Endothelial cell of umbilical vein (primary cell): Measurements from ENCODE around the gene SCN7A. TPM values are rescaled to one million over a fixed set of nuclear protein-coding genes. Genes with fewer than 3 reads are reported as not detected.

Source experiments
- BruUV-seq: library from RNA; stranded (reverse); fragments of 400-500 nt; replicated peaks from 2 replicates; lab custom pipeline; 2021; lab: Mats Ljungman, UMichigan
- CTCF ChIA-PET: fragments of 300-600, 350-600 bp; sonication (Branson Sonifier 250); formaldehyde crosslinking; loops from one replicate; lab custom pipeline; 2021; ENCODE audit warnings: antibody characterized with exemption, inconsistent platforms; lab: Charles Lee
- POLR2A ChIA-PET: fragments of 300-600, 350-600 bp; sonication (Branson Sonifier 250); formaldehyde crosslinking; loops from one replicate; lab custom pipeline; 2021; ENCODE audit warnings: antibody characterized with exemption, inconsistent platforms; lab: Charles Lee
- DNase-seq: peaks from one replicate; pipeline ENCODE4 v3.0.0-alpha.2; 2011; ENCODE audit warnings: low read depth, low spot score
- FAIRE-seq: peaks from 2 replicates; lab custom pipeline; 2011; peaks lifted over from hg19 to GRCh38; lab: Jason Lieb, UNC
- H2AFZ ChIP-seq: 2 replicates; pipeline ENCODE4 v1.6.0; 2012; ENCODE audit warnings: low read depth, low read length, control low read depth, inconsistent platforms
- H3K27ac ChIP-seq: 2 replicates; pipeline ENCODE4 v1.5.1; 2011; ENCODE audit warnings: low read depth, mild to moderate bottlenecking, control low read depth, low read length, moderate library complexity; ENCODE audit not compliant: insufficient read depth
- H3K27me3 ChIP-seq, 2 experiments: 2 replicates each; pipeline versions ENCODE4 v1.6.0 to v1.6.1; 2011; ENCODE audit warnings: low read length in 2 of 2, mixed read lengths in 1 of 2; ENCODE audit not compliant: control insufficient read depth in 2 of 2, insufficient read depth in 2 of 2
- H3K36me3 ChIP-seq, 2 experiments: 2 replicates in 1 of 2; 3 replicates in 1 of 2; pipeline ENCODE4 v1.5.1; 2011; ENCODE audit warnings: low read length in 2 of 2, mild to moderate bottlenecking in 1 of 2, moderate library complexity in 1 of 2; ENCODE audit not compliant: control insufficient read depth in 2 of 2, insufficient read depth in 2 of 2; ENCODE audit errors: extremely low read depth in 1 of 2
- H3K4me1 ChIP-seq: 3 replicates; pipeline ENCODE4 v1.5.1; 2011; ENCODE audit warnings: mild to moderate bottlenecking, low read length; ENCODE audit not compliant: control insufficient read depth, insufficient read depth; ENCODE audit errors: extremely low read depth
- H3K4me2 ChIP-seq: 2 replicates; pipeline ENCODE4 v1.6.1; 2011; ENCODE audit warnings: low read length, control low read depth, mixed read lengths; ENCODE audit not compliant: insufficient read depth
- H3K4me3 ChIP-seq, 3 experiments: fragments of 200-600 bp in 1 of 3; sonication (generic), shearing (Covaris generic) in 1 of 3; replicated peaks in 1 of 3; 2 replicates each; pipeline ENCODE4 v1.5.1; 2011 to 2016; ENCODE audit warnings: control low read depth in 3 of 3, low read length in 3 of 3, mild to moderate bottlenecking in 2 of 3, inconsistent platforms in 1 of 3, low read depth in 1 of 3, moderate library complexity in 1 of 3; ENCODE audit not compliant: insufficient read depth in 1 of 3
- H3K79me2 ChIP-seq: 2 replicates; pipeline ENCODE4 v1.6.0; 2012; ENCODE audit warnings: low read length, inconsistent platforms; ENCODE audit not compliant: control insufficient read depth, insufficient read depth
- H3K9ac ChIP-seq: replicated peaks from 2 replicates; pipeline ENCODE3; 2011; ENCODE audit warnings: low read length, control low read depth; ENCODE audit not compliant: insufficient read depth; ENCODE audit errors: extremely low read depth
- H3K9me1 ChIP-seq: replicated peaks from 3 replicates; pipeline ENCODE4 v1.6.0; 2011; ENCODE audit warnings: mild to moderate bottlenecking, low read length; ENCODE audit not compliant: control insufficient read depth, insufficient read depth; ENCODE audit errors: extremely low read depth
- H3K9me3 ChIP-seq: replicated peaks from 2 replicates; pipeline ENCODE4 v1.5.1; 2012; ENCODE audit warnings: low read length, inconsistent platforms; ENCODE audit not compliant: control insufficient read depth, insufficient read depth
- H4K20me1 ChIP-seq: replicated peaks from 2 replicates; pipeline ENCODE3; 2011; ENCODE audit warnings: mild to moderate bottlenecking, low read length; ENCODE audit not compliant: control insufficient read depth, insufficient read depth; ENCODE audit errors: extremely low read depth
- CTCF ChIP-seq, 2 donors: IDR thresholded peaks; 1 replicate in 1 of 2; 2 replicates in 1 of 2; pipeline ENCODE4 v1.5.1; 2011; ENCODE audit warnings: low read length in 2 of 2, mild to moderate bottlenecking in 2 of 2, moderate library complexity in 2 of 2, control low read depth in 1 of 2, inconsistent platforms in 1 of 2, low read depth in 1 of 2; ENCODE audit not compliant: insufficient read depth in 1 of 2; ENCODE audit errors: extremely low read depth in 1 of 2
- EZH2 ChIP-seq: IDR thresholded peaks from 2 replicates; pipeline ENCODE4 v1.6.1; 2012; ENCODE audit warnings: borderline replicate concordance, low read depth, mild to moderate bottlenecking, moderate library complexity, low read length, inconsistent platforms; ENCODE audit not compliant: severe bottlenecking
- FOS ChIP-seq: IDR thresholded peaks from 2 replicates; pipeline ENCODE4 v1.6.1; 2011; ENCODE audit warnings: mild to moderate bottlenecking, low read length, moderate library complexity, borderline replicate concordance; ENCODE audit not compliant: insufficient read depth
- GATA2 ChIP-seq: IDR thresholded peaks from 2 replicates; pipeline ENCODE4 v1.7.0; 2011; ENCODE audit warnings: low read depth, mild to moderate bottlenecking, moderate library complexity, mixed read lengths, low read length; ENCODE audit not compliant: insufficient read length, insufficient read depth
- JUN ChIP-seq: IDR thresholded peaks from 2 replicates; pipeline ENCODE4 v1.6.1; 2011; ENCODE audit warnings: borderline replicate concordance, low read depth; ENCODE audit not compliant: insufficient read length, insufficient read depth
- MAX ChIP-seq: IDR thresholded peaks from 2 replicates; pipeline ENCODE4 v1.6.1; 2011; ENCODE audit not compliant: insufficient read depth, insufficient read length
- MYC ChIP-seq: IDR thresholded peaks from one replicate; pipeline ENCODE4 v1.6.1; 2011; ENCODE audit warnings: mild to moderate bottlenecking, low read depth, low read length
- POLR2A ChIP-seq: IDR thresholded peaks from 2 replicates; pipeline ENCODE4 v1.6.1; 2012; ENCODE audit warnings: low read depth, mild to moderate bottlenecking, control low read depth, low read length
- POLR2AphosphoS5 ChIP-seq: IDR thresholded peaks from 2 replicates; pipeline ENCODE4 v1.6.1; 2012; ENCODE audit warnings: low read depth, mild to moderate bottlenecking, control low read depth, low read length, moderate library complexity; ENCODE audit not compliant: insufficient read depth
- dilution Hi-C: fragments of 300-500 bp; cut with MboI; formaldehyde crosslinking; loops from one replicate; pipeline ENCODE4 v1.15.0; 2019; ENCODE audit warnings: low sequenced_read_pairs; ENCODE audit not compliant: extremely low pct_ligation_motif_present
- intact Hi-C: fragments of 100-400 bp; cut with micrococcal nuclease; formaldehyde crosslinking; loops from one replicate; pipeline ENCODE4 v1.10.0; 2022
- polyA plus RNA-seq, 4 experiments: library from polyadenylated mRNA; depleted of rRNA in 3 of 4; stranded (reverse) in 3 of 4; unstranded in 1 of 4; fragments of >200 nt; gene quantifications; 2 replicates each; pipeline versions ENCODE4 v1.2.1 to v1.2.3, GENCODE V29; 2011 to 2012; ENCODE audit warnings: missing spikeins in 1 of 4
- total RNA-seq: library from RNA; stranded (reverse); gene quantifications from 2 replicates; pipeline ENCODE4 v1.2.3, GENCODE V29; 2021

SCN7A gene
- total and polyA plus RNA-seq, 2 donors (not counting 3 experiments of a cell fraction or from before 2014, with no cell fraction given), result not detected

- Histone ChIP-seq H3K9me1 (no peaks in the 10 kb centered on the region), H3K9me3 (no peaks in the 10 kb centered on the region), H4K20me1 (no peaks in the 10 kb centered on the region), H3K27ac (no peak overlapping the region), H3K4me3 (no peak overlapping the region), H2AFZ (no peak overlapping the region), H3K27me3 (peaks cover 0 to 6% of the 10 kb centered on the region in 2 experiments), H3K79me2 (no peaks in the 10 kb centered on the region), H3K9ac (no peak overlapping the region), H3K36me3 (no peaks in the 10 kb centered on the region), H3K4me2 (no peak overlapping the region), H3K4me1 (no peaks in the 10 kb centered on the region)
- ChIA-PET CTCF (no interaction called here), POLR2A (no interaction called here)
- FAIRE-seq (no peak), DNase-seq (no peak)
- no peak for TF ChIP-seq MYC
- no peak for TF ChIP-seq MAX
- TF ChIP-seq JUN, result no peak
- no peak for TF ChIP-seq CTCF (IDR thresholded peaks at IDR 0.05; ENCODE audit: extremely low read depth in 1 of 2, insufficient read depth in 1 of 2, low read depth in 1 of 2, low read length in 2 of 2)
- TF ChIP-seq FOS, result no peak
- no peak for TF ChIP-seq POLR2AphosphoS5
- TF ChIP-seq GATA2, result no peak
- TF ChIP-seq POLR2A, result no peak
- TF ChIP-seq EZH2, result no peak
- dilution Hi-C loops, result no loop called here
- intact Hi-C loops, result no loop called here
- no TSS peak for BruUV-seq
Measured at GRCh38 chr2:166487171-166487570, 6.9 kb downstream of the SCN7A start.
